VCaP (cell line): Measurements from ENCODE around the gene ZFAND3.

Source experiments
- H3K27ac ChIP-seq: fragments of 450-650 bp; 2 replicates; pipeline ENCODE4 v1.5.1; 2017
- CTCF ChIP-seq: fragments of 450-650 bp; conservative IDR thresholded peaks from 2 replicates; pipeline ENCODE4 v1.5.1; 2017; ENCODE audit warnings: mild to moderate bottlenecking, moderate library complexity

ZFAND3 gene

GRCh38 chr6:38149531-38149930, 330.0 kb downstream of the ZFAND3 start:
- peak overlapping the region; percentile 50 for H3K27ac ChIP-seq
- TF ChIP-seq CTCF = no peak

GRCh38 chr6:38150021-38150420, 330.5 kb downstream of the ZFAND3 start:
- H3K27ac ChIP-seq = peak overlapping the region; percentile 50
- no peak for TF ChIP-seq CTCF

- peak overlapping the region; percentile 50 for H3K27ac ChIP-seq
- no peak for TF ChIP-seq CTCF
These were observed 331.3 kb downstream of the ZFAND3 start for GRCh38 chr6:38150681-38151296.

GRCh38 chr6:38151580-38152500, 332.3 kb downstream of the ZFAND3 start:
- H3K27ac ChIP-seq = no peak overlapping the region
- no peak for TF ChIP-seq CTCF

GRCh38 chr6:38152620-38153019, 333.1 kb downstream of the ZFAND3 start:
- TF ChIP-seq CTCF = no peak
- H3K27ac ChIP-seq = no peak overlapping the region

- H3K27ac ChIP-seq = no peak overlapping the region
- no peak for TF ChIP-seq CTCF
These were observed 333.7 kb downstream of the ZFAND3 start for GRCh38 chr6:38153076-38153797.

GRCh38 chr6:38153798-38154345, 334.3 kb downstream of the ZFAND3 start:
- TF ChIP-seq CTCF = no peak
- H3K27ac ChIP-seq = no peak overlapping the region
